Peyer's patch (tissue), 4 donors: Measurements from ENCODE around the gene CPB2. TPM values are rescaled to one million over a fixed set of nuclear protein-coding genes. Genes with fewer than 3 reads are reported as not detected.

ENCODE experiments used
- DNase-seq, 3 donors: peaks; one replicate each; pipeline ENCODE4 v3.0.0-alpha.2; 2017 to 2019
- H3K27ac ChIP-seq, 4 donors: fragments of 200-600 bp; sonication (generic); one replicate each; pipeline ENCODE4 v1.5.1; 2016 to 2019
- H3K27me3 ChIP-seq, 2 donors: fragments of 200-600 bp; sonication (generic); one replicate each; pipeline ENCODE4 v1.5.1; 2019
- H3K36me3 ChIP-seq, 3 donors: fragments of 200-600 bp; sonication (generic); one replicate each; pipeline ENCODE4 v1.5.1; 2016 to 2019
- H3K4me1 ChIP-seq, 4 donors: fragments of 200-600 bp; sonication (generic); one replicate each; pipeline ENCODE4 v1.5.1; 2016 to 2019
- H3K4me3 ChIP-seq, 4 donors: fragments of 200-600 bp; sonication (generic); 1 replicate in 3 of 4; 2 replicates in 1 of 4; pipeline ENCODE4 v1.5.1; 2016 to 2019; ENCODE audit warnings: mild to moderate bottlenecking in 1 of 4
- H3K9me3 ChIP-seq, 4 donors: fragments of 200-600 bp; sonication (generic); one replicate each; pipeline ENCODE4 v1.5.1; 2016 to 2019; ENCODE audit warnings: mild to moderate bottlenecking in 1 of 4
- POLR2A ChIP-seq, 2 donors: fragments of 450-650 bp; IDR thresholded peaks; one replicate each; pipeline ENCODE4 v1.5.1; 2017; ENCODE audit warnings: antibody characterized with exemption in 2 of 2, mild to moderate bottlenecking in 2 of 2, moderate library complexity in 2 of 2
- total RNA-seq, 4 donors: library from RNA; depleted of rRNA; stranded (reverse); fragments of >200 nt; gene quantifications; one replicate each; pipeline ENCODE4 v1.1.0, GENCODE V29; 2016
- TF ChIP-seq, protein P1 (sequence below), 6 experiments: fragments of 450-650 bp in 4 of 6; fragments of 200-600 bp in 2 of 6; sonication (generic) in 1 of 6; IDR thresholded peaks; one replicate each; pipeline ENCODE4 v1.5.1; 2017 to 2019; ENCODE audit warnings: antibody characterized with exemption in 6 of 6, mild to moderate bottlenecking in 3 of 6, moderate library complexity in 1 of 6

CPB2 gene
- total RNA-seq, 4 donors from 2014 or later, result not detected

DNA sequence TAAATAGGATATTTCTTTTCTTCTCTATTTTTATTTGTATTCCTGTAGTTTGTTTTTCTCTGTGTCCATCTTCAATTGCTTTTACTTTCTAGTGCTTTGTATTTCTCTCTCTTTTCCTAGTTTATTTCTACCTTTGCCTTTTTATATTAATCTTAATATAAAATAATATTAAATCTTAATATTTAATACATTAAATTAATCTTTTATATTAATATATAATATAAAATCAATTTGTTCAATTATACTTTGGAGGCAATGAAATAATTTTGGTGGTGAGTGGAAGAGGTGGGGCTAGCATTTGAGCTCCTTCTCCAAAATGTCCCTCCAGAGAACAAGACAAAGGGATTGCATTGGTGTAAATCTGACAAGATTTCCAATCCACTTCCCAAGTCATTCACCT lies 6.3 kb upstream of the CPB2 start:
- Histone ChIP-seq H3K9me3 (no peaks in the 10 kb centered on the region), H3K4me3 (no peak overlapping the region), H3K27me3 (no peaks in the 10 kb centered on the region), H3K36me3 (no peaks in the 10 kb centered on the region), H3K27ac (no peak overlapping the region), H3K4me1 (no peaks in the 10 kb centered on the region)
- DNase-seq, result no peak
- TF ChIP-seq POLR2A (IDR thresholded peaks at IDR 0.05), result no peak
- TF ChIP-seq, protein P1, sequence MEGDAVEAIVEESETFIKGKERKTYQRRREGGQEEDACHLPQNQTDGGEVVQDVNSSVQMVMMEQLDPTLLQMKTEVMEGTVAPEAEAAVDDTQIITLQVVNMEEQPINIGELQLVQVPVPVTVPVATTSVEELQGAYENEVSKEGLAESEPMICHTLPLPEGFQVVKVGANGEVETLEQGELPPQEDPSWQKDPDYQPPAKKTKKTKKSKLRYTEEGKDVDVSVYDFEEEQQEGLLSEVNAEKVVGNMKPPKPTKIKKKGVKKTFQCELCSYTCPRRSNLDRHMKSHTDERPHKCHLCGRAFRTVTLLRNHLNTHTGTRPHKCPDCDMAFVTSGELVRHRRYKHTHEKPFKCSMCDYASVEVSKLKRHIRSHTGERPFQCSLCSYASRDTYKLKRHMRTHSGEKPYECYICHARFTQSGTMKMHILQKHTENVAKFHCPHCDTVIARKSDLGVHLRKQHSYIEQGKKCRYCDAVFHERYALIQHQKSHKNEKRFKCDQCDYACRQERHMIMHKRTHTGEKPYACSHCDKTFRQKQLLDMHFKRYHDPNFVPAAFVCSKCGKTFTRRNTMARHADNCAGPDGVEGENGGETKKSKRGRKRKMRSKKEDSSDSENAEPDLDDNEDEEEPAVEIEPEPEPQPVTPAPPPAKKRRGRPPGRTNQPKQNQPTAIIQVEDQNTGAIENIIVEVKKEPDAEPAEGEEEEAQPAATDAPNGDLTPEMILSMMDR (IDR thresholded peaks at IDR 0.05), result no peak

DNA sequence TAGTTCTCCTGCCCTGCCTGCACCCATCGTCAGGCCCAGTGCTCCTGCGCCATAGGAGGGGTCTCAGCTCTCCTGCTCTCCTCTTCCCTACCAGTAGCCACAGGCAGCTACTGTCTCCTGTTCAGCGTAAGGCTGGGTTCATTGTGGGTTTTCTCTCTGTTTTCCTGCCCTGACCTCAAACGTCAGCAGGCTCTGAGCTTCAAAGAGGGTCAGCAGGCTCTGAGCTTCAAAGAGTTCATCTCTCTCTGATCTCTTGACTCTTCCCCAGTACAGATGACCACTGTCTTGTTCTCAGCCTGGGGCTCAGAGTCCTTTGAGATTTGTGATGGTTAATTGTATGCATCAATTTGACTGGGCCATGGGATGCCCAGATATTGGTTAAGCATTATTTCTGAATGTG lies 4.6 kb upstream of the CPB2 start:
- H3K36me3 ChIP-seq, result no peaks in the 10 kb centered on the region
- H3K4me3 ChIP-seq, result no peak overlapping the region
- no peaks in the 10 kb centered on the region for H3K27me3 ChIP-seq
- DNase-seq, result no peak
- no peaks in the 10 kb centered on the region for H3K4me1 ChIP-seq
- TF ChIP-seq POLR2A (IDR thresholded peaks at IDR 0.05), result no peak
- TF ChIP-seq, protein P1 (IDR thresholded peaks at IDR 0.05), result no peak
- no peak overlapping the region for H3K27ac ChIP-seq
- no peaks in the 10 kb centered on the region for H3K9me3 ChIP-seq

DNA sequence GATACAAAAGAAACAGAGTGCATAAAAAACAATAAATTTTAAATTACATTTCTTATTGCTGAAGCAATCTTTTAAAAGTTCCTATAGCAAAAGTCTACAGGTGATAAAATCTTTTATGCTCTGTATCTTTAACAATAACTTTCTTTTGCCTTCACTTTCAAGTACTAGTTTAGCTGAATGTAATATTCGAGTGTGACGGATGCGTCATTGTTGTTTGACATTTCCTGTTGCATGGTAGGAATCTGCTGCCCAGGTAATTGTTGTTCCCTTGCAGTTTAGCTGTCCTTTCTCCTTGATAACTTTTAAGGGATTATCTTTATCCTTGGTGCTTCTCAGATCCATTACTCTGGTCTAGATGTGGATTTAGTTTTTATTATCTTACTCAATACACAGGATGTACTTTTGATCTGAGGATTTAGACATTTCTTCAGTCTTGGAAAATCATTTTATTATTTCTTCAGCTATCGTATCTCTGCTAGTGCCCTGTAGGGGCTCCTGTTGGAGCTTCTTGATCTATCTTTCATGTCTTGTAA lies 2.1 kb upstream of the CPB2 start:
- H3K27ac ChIP-seq, result no peak overlapping the region
- H3K27me3 ChIP-seq, result no peaks in the 10 kb centered on the region
- no peaks in the 10 kb centered on the region for H3K36me3 ChIP-seq
- no peak for DNase-seq
- H3K9me3 ChIP-seq, result no peaks in the 10 kb centered on the region
- no peaks in the 10 kb centered on the region for H3K4me1 ChIP-seq
- H3K4me3 ChIP-seq, result no peak overlapping the region
- TF ChIP-seq, protein P1 (IDR thresholded peaks at IDR 0.05), result no peak
- TF ChIP-seq POLR2A (IDR thresholded peaks at IDR 0.05), result no peak

DNA sequence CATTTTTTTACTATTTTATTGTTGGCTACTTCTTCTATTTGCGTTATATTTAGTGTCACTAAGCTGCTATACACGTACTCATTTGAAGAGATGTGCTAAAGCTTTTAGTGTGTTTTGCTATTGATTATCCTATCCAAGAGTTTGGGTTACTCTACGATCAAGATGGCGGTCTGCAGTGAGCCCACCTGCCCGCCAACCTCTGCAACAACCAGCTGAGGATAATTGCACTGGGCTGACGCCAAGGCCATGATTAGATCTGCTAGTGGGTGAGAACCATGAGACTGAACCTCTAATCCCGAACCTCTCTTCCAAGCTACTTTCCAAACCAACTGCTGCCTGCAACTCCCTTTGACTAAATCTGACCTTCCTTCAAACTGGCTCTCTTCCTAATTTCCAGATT lies 1.8 kb downstream of the CPB2 start:
- Histone ChIP-seq H3K4me1 (no peaks in the 10 kb centered on the region), H3K27me3 (no peaks in the 10 kb centered on the region), H3K27ac (no peak overlapping the region), H3K36me3 (no peaks in the 10 kb centered on the region), H3K9me3 (no peaks in the 10 kb centered on the region), H3K4me3 (no peak overlapping the region)
- no peak for TF ChIP-seq POLR2A (IDR thresholded peaks at IDR 0.05)
- TF ChIP-seq, protein P1 (IDR thresholded peaks at IDR 0.05), result no peak
- no peak for DNase-seq

DNA sequence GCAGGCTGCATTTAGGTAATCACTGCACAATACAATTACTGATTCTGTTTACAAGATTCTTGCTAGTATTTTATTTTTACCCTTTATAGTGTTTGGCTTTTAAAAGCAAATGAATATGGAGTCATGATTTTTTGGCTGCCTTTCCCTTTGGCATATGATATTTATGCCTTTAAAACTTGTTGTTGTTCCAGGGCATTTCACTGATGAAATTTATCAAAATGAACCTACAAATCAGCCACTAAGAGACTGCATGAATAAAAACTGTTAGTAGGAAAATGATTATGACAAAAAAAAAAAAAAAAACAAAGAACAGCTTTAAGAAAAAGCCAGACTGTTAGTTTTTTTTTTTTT lies 2.6 kb downstream of the CPB2 start:
- no peak for DNase-seq
- no peak overlapping the region for H3K27ac ChIP-seq
- H3K4me1 ChIP-seq, result no peaks in the 10 kb centered on the region
- no peaks in the 10 kb centered on the region for H3K27me3 ChIP-seq
- no peaks in the 10 kb centered on the region for H3K9me3 ChIP-seq
- TF ChIP-seq POLR2A (IDR thresholded peaks at IDR 0.05), result no peak
- TF ChIP-seq, protein P1 (IDR thresholded peaks at IDR 0.05), result no peak
- no peak overlapping the region for H3K4me3 ChIP-seq
- no peaks in the 10 kb centered on the region for H3K36me3 ChIP-seq
